Gastroesophageal sphincter (tissue), 4 donors: ENCODE measurements around the gene PITPNM1. TPM values are rescaled to one million over a fixed set of nuclear protein-coding genes. Genes with fewer than 3 reads are reported as not detected.

Source experiments
- ATAC-seq: fragments of 150-250 bp; one replicate; pipeline ENCODE4 v1.9.1; 2016; ENCODE audit warnings: mild to moderate bottlenecking, moderate library complexity
- H3K27ac ChIP-seq, 4 donors: fragments of 200-600 bp; sonication (generic) in 3 of 4; 1 replicate in 3 of 4; 2 replicates in 1 of 4; pipeline ENCODE4 v1.5.1; 2016 to 2019
- H3K27me3 ChIP-seq: fragments of 200-600 bp; sonication (generic); one replicate; pipeline ENCODE4 v1.5.1; 2019
- H3K36me3 ChIP-seq, 2 donors: fragments of 200-600 bp; sonication (generic); one replicate each; pipeline ENCODE4 v1.5.1; 2019; ENCODE audit warnings: control low read depth in 1 of 2
- H3K4me1 ChIP-seq, 3 donors: fragments of 200-600 bp; sonication (generic); 1 replicate in 2 of 3; 2 replicates in 1 of 3; pipeline ENCODE4 v1.5.1; 2016 to 2019; ENCODE audit warnings: control low read depth in 2 of 3
- H3K4me3 ChIP-seq, 2 donors: fragments of 200-600 bp; sonication (generic); one replicate each; pipeline ENCODE4 v1.5.1; 2019; ENCODE audit warnings: mild to moderate bottlenecking in 1 of 2, moderate library complexity in 1 of 2
- H3K9me3 ChIP-seq, 3 donors: fragments of 200-600 bp; sonication (generic); one replicate each; pipeline ENCODE4 v1.5.1; 2017 to 2019; ENCODE audit warnings: control low read depth in 2 of 3
- CTCF ChIP-seq, 4 experiments: fragments of 200-600 bp in 2 of 4; fragments of 450-650 bp in 2 of 4; sonication (generic) in 1 of 4; IDR thresholded peaks; one replicate each; pipeline ENCODE4 v1.5.1; 2017 to 2019; ENCODE audit warnings: antibody characterized with exemption in 4 of 4, mild to moderate bottlenecking in 2 of 4, moderate library complexity in 2 of 4
- EP300 ChIP-seq: sonication (generic); formaldehyde crosslinking; IDR thresholded peaks from one replicate; pipeline ENCODE4 v1.6.1; 2017; ENCODE audit warnings: antibody characterized with exemption, mild to moderate bottlenecking
- POLR2A ChIP-seq, 2 donors: fragments of 450-650 bp; IDR thresholded peaks; one replicate each; pipeline ENCODE4 v1.6.1; 2017; ENCODE audit warnings: antibody characterized with exemption in 2 of 2, mild to moderate bottlenecking in 2 of 2, moderate library complexity in 1 of 2
- POLR2AphosphoS5 ChIP-seq: sonication (generic); formaldehyde crosslinking; IDR thresholded peaks from one replicate; pipeline ENCODE4 v1.6.1; 2017; ENCODE audit warnings: antibody characterized with exemption
- WGBS, 2 donors: methylation state at CpG; one replicate each; pipeline ENCODE4 v1.1.5; 2018; ENCODE audit warnings: low coverage in 1 of 2; 5-methylcytosine and 5-hydroxymethylcytosine counted together
- total RNA-seq, 4 donors: library from RNA; depleted of rRNA; stranded (reverse); fragments of >200 nt; gene quantifications; one replicate each; pipeline ENCODE4 v1.1.0, GENCODE V29; 2016

PITPNM1 gene
- total RNA-seq, 4 donors from 2014 or later, result 9.5 to 18.7 (median 15.4) TPM

DNA sequence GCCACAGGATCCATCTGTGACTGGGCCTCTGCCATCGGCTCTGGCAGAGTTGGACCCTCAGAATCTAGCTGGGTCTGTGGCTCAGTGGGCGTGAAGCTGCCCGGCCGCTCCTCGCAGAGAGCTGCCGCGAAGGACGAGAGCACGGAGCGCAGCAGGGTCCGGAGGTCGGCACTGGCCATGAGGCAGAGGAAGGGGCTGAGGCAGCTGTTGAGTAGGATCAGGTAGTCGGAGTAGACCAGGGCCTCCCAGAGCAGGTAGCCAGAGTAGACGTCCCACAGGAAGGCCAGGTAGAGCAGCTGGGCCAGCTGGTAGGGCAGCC is 53.5 kb downstream of the PITPNM1 start:
- no peaks in the 10 kb centered on the region for H3K27me3 ChIP-seq
- no peaks in the 10 kb centered on the region for H3K4me1 ChIP-seq
- no peak for ATAC-seq
- H3K9me3 ChIP-seq, result no peaks in the 10 kb centered on the region
- H3K36me3 ChIP-seq, result no peaks in the 10 kb centered on the region
- TF ChIP-seq POLR2A (IDR thresholded peaks at IDR 0.05), result no peak
- WGBS, 2 donors, result 92% methylated on average over 5 of the region's 14 CpGs; no CpG with 5 or more reads in 1 of the 2 donors
- H3K27ac ChIP-seq, result peak overlapping the region in 2 of 4 donors; percentile 6 to 25
- H3K4me3 ChIP-seq, result no peak overlapping the region

DNA sequence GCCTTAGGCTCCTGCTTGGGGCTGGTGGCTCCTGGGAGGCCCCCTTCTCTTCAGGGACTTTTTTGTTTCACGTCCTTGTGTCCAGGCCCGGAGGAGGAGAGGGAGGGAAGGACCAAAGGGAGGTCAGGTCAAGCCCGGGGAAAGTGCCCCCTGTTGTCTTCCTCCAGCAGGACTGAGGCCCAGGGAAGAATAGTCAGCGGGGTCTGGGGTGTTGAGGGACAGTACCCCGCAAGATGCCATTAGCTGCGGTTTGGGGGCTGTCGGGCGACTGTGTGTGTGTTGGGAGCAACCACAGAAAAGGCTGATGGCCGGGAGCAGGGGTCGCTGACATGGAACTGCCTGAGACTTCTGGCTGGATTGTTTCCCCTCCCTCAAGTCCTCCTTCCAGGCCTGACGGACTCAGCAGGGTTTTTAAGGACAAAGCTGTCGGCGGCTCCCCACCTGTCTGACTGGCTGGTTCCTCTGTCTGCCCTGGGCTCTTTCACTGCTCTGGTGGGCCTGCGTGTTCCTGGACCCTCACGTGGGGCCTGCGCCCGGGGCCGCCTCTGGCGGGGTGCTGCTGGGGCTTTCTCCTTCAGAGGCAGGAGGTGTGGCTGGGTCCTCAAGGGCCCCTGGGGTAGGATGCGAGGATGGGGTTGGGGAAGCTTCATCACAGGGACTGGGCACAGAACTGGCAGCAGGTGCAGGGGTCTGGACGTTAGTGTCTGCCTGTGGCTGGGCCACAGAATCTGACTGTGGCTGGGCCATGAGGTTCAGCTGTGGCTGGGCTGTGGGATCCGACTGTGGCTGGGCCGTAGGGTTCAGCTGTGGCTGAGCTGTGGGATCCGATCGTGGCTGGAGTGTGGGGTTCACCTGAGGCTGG is 54.1 kb downstream of the PITPNM1 start:
- no peak for ATAC-seq
- Histone ChIP-seq H3K27ac (no peak overlapping the region), H3K36me3 (no peaks in the 10 kb centered on the region), H3K9me3 (no peaks in the 10 kb centered on the region), H3K4me1 (no peaks in the 10 kb centered on the region), H3K4me3 (no peak overlapping the region), H3K27me3 (no peaks in the 10 kb centered on the region)
- 91 to 100% methylated on average over 4 to 5 of the region's 25 CpGs for WGBS, 2 donors
- no peak for TF ChIP-seq EP300
- TF ChIP-seq POLR2A (IDR thresholded peaks at IDR 0.05), result no peak

DNA sequence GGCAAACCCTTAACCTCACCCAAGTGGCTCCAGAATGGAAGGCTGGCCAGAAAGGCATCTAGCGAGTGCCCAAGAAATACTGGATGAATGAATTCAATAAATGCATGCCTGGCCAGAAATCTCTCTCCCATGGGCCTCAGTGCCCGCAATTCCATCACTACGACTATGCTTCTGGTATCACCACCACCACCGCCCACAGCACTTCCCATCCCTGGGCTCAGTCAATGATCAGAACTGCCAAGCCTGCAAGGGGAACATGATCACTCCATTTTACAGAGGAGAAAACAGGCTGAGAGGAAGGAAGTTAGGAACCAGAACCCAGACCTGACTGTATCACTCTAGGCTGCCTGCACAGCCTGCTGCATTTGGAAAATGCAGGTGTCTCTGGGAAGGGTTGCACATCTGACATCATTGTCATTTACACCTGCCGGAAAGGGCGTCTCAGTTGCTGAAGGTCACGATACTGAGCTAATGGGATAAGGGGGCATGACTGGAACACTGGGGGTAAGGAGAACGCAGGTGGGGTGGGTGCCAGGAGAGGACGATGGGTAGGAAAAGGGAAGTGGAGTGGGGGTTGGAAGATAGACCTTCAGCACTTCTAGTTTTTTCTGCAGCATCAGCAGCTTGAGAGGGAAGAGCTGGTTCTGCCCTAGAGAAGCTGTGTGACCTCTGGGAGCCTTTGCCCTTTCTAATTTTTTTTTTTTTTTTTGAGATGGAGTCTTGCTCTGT is 55.9 kb downstream of the PITPNM1 start:
- H3K36me3 ChIP-seq, result no peaks in the 10 kb centered on the region
- H3K27me3 ChIP-seq, result no peaks in the 10 kb centered on the region
- H3K4me1 ChIP-seq, result peaks cover 0 to 8% (median 2%) of the 10 kb centered on the region in 3 donors
- H3K27ac ChIP-seq, result no peak overlapping the region
- ATAC-seq, result peak; percentile 34
- H3K9me3 ChIP-seq, result no peaks in the 10 kb centered on the region
- 64 to 77% methylated on average over 7 to 8 of the region's 9 CpGs for WGBS, 2 donors
- no peak overlapping the region for H3K4me3 ChIP-seq
- TF ChIP-seq POLR2AphosphoS5 (no peak), CTCF (IDR thresholded peaks at IDR 0.05) (no peak), EP300 (no peak), POLR2A (IDR thresholded peaks at IDR 0.05) (no peak)

DNA sequence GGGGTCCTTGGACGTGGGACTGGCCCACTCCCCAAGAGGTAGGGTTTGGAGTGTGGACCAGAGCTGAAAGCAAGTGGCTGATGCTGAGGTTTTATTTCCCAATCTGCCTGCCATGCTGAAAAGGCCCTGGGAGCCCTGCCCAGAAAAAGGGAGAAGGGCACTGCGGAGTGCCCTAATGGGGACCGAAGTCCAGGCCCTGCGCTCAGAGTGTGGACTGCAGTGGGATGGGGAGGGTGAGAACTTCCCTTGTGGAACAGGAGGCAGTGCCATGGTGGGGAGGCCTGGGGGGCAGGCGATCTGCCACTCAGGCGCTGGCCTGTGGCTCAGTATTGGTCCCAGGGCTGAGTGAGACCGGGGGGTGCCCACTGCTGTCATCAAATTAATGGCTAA is 56.9 kb downstream of the PITPNM1 start:
- no peak for ATAC-seq
- H3K27me3 ChIP-seq, result no peaks in the 10 kb centered on the region
- H3K36me3 ChIP-seq, result no peaks in the 10 kb centered on the region
- H3K27ac ChIP-seq, result no peak overlapping the region
- no peak for TF ChIP-seq POLR2AphosphoS5
- no peak for TF ChIP-seq EP300
- TF ChIP-seq POLR2A (IDR thresholded peaks at IDR 0.05), result no peak
- TF ChIP-seq CTCF (IDR thresholded peaks at IDR 0.05), result no peak
- no peak overlapping the region for H3K4me3 ChIP-seq
- no peaks in the 10 kb centered on the region for H3K9me3 ChIP-seq
- peaks cover 0 to 12% (median 6%) of the 10 kb centered on the region in 3 donors for H3K4me1 ChIP-seq
- 67 to 81% methylated on average over 1 to 6 of the region's 7 CpGs for WGBS, 2 donors

DNA sequence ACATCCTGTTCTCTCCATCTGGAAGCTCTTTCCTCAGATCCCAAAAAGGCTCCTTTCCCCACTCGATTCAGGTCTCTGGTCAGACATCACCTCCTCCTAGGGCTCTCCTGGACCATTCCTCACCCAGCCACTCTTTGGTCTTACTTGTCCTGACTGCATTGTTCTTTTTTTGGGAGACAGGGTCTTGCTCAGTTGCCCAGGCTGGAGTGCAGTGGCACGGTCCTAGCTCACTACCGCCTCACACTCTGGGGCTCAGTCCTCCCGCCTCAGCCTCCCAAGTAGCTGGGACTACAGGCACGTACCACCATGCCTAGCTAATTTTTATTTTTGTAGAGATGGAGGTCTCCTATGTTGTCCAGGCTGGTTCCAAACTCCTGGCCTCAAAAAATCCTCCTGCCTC is 59.6 kb downstream of the PITPNM1 start:
- Histone ChIP-seq H3K36me3 (peaks cover 0 to 20% of the 10 kb centered on the region in 2 donors), H3K27me3 (no peaks in the 10 kb centered on the region), H3K4me1 (peaks cover 0 to 37% (median 10%) of the 10 kb centered on the region in 3 donors), H3K9me3 (no peaks in the 10 kb centered on the region), H3K27ac (no peak overlapping the region), H3K4me3 (no peak overlapping the region)
- no peak for ATAC-seq
- no peak for TF ChIP-seq POLR2AphosphoS5
- no peak for TF ChIP-seq CTCF (IDR thresholded peaks at IDR 0.05)
- no peak for TF ChIP-seq POLR2A (IDR thresholded peaks at IDR 0.05)
- no peak for TF ChIP-seq EP300
- WGBS, 2 donors, result 43 to 83% methylated on average over 1 to 2 of the region's 5 CpGs
